ENCODE data around the gene ATL2.
"Not testable (repeated sequence)": the region's sequence is repeated elsewhere in the genome, so short reads cannot be mapped to it uniquely, and the experiment has no call there.

ATL2 gene

GRCh38 chr2:38268691-38269327 is 108.3 kb downstream of the ATL2 start:
- no peak for DNase-seq

- DNase-seq: no peak
Observed at GRCh38 chr2:38268001-38268400, 109.1 kb downstream of the ATL2 start.

DNA sequence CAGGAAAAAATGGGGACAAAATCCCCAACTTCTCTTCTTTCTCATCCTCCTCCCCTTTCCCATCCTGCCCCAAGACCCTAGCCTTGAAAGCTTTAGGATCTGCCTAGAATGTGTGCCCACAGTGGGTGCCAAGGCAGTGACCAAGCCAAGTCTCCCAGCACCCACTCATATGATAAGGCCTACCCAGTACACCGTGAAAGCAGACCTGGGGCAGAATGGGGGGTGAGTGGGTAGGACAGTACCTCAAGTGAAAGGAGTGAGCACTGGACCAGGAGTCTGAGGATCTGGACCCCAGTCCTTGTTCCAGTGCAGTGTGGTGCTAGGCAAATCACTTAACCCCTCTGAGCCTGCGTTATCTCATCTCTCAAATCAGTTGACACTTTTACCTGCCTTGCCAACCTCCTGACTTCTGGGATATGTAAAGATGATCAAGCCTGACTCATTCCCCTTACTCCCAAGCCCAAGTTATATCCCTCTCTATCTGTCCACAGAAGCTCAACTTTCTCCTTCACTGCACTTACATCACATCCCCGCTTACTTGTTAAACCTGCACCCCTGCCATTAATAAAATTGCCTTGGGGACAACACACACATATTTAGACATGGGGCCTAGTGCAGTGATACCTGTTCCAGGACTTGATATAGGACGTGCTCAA is 109.7 kb downstream of the ATL2 start:
- no peak for DNase-seq

DNA sequence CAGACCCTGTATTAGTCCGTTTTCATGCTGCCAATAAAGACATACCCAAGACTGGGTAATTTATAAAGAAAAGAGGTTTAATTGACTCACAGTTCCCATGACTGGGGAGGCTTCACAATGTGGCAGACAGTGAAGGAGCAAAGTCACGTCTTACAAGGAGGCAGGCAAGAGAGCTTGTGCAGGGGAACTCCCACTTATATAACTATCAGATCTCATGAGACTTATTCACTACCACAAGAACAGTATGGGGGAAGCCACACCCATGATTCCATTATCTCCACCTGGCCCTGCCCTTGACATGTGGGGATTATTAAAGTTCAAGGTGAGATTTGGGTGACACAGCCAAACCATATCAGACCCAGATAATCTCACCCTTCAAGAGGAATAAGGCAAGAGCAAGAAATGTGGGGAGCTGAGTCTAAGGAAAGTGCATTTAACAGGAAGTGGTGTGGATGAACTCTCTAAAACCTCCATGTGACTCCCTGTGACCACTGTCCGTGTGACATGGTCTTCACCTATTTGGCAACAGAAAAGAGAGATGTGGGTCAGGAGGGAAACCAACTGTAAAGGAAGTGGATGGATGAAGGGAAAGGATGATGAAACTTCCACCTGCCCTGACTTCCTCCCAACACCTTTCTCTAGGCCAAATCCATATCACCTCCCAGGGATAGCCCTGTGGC is 110.6 kb downstream of the ATL2 start:
- no peak for DNase-seq

- no peak for DNase-seq
Observed at GRCh38 chr2:38265461-38265860, 111.6 kb downstream of the ATL2 start.

DNA sequence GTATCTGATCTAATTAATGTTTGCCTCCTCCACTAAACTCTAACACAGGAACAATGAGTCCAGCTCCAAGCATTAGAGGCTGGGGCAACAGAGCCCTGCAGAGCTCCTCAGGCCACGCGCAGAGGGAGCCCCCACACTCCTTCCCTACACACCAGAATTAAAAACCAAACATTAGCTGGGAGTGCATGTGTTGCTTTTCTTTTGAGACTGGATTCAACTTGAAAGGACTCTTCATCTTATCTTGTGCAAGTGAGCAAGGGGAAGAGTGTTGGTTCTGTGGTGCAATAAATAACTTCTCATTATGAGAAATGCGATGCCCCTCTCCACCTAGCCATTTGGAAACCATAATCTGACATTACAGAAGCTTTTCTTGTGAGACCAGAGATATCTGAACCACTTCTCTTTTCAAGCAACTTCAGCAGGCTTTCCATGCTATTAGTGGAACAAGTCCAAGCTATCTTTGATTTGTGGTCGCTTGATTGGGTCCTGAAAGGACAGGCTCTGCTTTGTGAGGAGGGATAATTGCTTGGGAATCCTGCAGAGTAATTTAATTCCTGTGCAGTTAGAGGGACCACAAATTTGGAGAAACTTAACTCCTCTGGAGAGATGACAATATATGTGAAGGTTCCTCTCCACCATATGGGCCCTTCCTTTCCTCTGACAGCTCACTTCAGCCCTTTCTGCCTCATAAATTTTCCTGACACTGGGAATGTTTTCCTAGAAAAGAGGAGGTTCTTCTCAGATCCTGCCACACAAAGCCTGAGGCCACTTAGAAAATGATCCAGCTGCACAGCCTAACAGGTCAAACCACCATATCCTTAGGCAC is 112.5 kb downstream of the ATL2 start:
- DNase-seq: peak; percentile 29

- no peak for DNase-seq
Observed at GRCh38 chr2:38263293-38263692, 113.8 kb downstream of the ATL2 start.

- DNase-seq: peak; percentile 51
Observed at GRCh38 chr2:38262069-38262871, 114.8 kb downstream of the ATL2 start.

DNA sequence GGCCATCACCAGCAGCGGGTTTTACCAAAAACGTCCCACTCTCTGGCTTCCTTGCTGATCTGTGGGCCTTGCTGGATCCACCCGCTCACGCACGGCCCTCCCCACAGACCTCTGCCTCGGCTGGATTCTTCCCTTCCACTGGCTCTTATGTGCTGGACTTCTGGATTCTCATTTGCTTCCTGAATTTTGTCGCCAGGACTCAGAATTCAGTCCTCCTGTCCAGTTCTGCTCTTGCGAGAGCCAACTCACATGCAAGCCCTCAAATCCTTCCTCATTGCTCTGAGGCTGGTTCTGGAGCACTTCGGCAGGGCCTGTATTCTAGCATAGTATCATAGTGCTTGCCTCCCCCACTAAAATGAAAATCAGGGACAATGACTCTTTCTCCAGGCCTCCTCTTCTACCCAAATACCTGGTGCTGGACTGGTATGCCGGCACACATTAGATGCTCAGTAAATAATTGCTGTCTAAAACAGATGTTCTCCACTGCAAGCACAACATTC is 115.5 kb downstream of the ATL2 start:
- no peak for DNase-seq

DNA sequence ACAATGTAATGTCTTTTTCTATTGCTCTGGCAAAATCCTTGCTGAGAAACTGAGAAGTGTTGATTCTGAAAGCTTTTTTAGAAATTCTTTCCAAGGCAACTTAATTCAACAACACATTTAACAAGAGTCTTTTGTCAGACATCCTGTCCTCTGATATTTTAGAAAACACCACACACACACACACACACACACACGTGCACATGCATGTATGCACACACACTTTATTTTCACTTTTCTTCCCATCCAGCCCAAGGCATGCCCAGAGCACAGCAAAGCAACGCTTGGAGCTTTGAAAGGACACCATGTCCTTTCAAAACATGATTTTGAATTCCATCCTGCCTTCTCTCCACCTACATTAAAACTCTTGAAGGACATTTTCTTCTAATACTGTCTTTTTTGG is 116.1 kb downstream of the ATL2 start:
- no peak for DNase-seq

GRCh38 chr2:38260469-38260868 is 116.6 kb downstream of the ATL2 start:
- DNase-seq: no peak

- no peak for DNase-seq
Observed at GRCh38 chr2:38259311-38259710, 117.8 kb downstream of the ATL2 start.

- DNase-seq: not testable (repeated sequence)
Observed at GRCh38 chr2:38257680-38258079, 119.4 kb downstream of the ATL2 start.

GRCh38 chr2:38256610-38257009 is 120.5 kb downstream of the ATL2 start:
- DNase-seq: no peak

DNA sequence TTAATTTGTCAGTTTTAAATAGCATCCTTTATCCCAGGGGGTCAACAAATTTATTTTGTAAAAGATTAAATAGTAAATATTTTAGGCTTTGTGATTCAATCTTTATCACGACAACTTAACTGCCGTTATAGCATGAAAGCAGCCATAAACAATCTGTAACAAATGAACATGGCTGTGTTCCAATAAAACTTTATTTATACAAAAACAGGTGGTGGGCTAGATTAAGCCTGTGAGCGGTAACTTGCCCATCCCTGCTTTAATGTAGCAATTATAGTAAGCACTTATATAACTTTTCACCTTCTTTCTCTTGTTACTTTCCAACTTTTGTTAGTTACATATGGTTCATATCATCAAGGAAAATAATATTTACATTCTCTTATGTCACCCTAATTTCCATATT is 121.9 kb downstream of the ATL2 start:
- no peak for DNase-seq

DNA sequence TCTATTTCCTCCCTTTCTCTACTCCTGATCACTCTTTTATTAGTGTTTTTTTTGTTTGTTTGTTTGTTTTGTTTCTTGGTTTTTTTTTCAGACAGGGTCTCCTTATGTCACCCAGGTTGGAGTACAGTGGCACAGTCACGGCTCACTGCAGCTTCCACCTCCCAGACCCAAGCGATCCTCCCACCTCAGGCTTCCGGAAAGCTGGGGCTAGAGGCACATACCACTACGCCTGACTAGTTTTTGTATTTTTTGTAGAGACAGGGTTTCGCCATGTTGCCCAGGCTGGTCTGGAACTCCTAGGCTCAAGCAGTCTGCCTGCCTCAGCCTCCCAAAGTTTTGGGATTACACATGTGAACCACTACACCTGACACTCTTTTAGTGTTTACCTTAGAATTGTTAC is 122.3 kb downstream of the ATL2 start:
- DNase-seq: no peak

DNA sequence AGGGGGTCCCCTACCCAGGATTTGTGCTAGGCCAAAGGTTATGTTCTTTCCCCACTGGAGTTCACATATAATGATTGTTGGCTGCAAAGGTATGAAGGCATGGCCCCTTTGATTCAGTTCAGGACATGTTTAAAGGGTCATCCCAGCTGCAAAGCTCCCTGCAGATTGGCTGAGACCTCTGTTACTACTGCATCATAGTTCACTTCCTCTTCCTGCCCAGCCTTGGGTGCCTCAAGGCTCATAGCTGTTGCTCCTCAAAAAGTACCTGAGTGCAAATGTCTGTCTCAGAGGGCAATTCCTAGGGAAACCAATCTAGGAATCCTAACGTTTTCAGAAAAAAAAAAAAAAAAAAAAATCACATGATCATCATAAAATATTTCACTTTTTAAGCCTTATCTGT is 125.1 kb downstream of the ATL2 start:
- no peak for DNase-seq

- DNase-seq: no peak
Observed at GRCh38 chr2:38248707-38249106, 128.4 kb downstream of the ATL2 start.

DNA sequence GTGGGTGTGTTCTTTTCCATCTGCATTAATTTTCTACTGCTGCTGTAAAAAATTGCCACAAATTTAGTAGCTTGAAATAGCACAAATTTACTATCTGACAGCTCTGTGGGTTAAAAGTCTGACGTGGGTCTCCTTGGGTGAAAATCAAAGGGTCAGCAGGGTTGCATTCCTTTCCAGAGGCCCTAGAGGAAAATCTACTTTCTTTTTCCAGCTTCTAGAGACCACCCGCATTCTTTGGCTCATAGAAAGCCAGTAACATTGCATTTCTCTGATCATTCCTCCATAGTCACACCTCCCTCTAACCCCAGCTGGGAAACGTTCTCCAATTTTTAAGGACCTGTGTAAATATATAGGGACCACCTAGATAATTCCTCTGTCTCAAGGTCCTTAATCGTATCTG is 128.8 kb downstream of the ATL2 start:
- DNase-seq: no peak

- DNase-seq: no peak
Observed at GRCh38 chr2:38246105-38246504, 131.0 kb downstream of the ATL2 start.

- DNase-seq: peak; percentile 77
Observed at GRCh38 chr2:38245114-38245641, 131.9 kb downstream of the ATL2 start.

DNA sequence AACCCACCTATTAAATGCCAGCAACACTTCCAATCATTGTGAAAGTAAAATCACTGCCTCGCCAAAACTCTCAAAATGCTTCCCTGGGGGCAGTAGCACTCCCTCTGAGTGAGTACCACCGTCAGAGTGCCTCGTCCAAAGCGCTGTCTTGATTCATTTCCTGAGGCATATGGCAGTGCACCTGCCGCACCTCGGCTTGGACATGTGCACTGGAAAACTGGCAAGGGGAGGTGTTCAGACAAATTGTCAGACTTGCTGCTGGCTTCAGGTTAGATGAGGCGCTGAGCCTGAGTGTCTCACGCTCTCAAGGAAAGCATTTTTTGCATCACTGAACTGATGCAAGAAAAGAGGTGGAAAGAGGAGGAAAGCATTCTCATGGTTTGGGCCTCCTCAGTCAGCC is 132.8 kb downstream of the ATL2 start:
- DNase-seq: peak; percentile 59

Data from DMS79 treated with DMSO at 0.1 percent for 48 hours (cell line).